A549 (cell line): ENCODE data around the gene PLEKHA3.

Experiments
- CTCF ChIP-seq: fragments of >200 bp; sonication (Bioruptor Twin); formaldehyde crosslinking; IDR thresholded peaks from 3 replicates; pipeline ENCODE4 v1.5.1; 2016
- E2F6 ChIP-seq: IDR thresholded peaks from 2 replicates; pipeline ENCODE4 v1.6.1; 2012; ENCODE audit warnings: low read depth, borderline replicate concordance
- POLR2A ChIP-seq: IDR thresholded peaks from 2 replicates; pipeline ENCODE4 v1.6.1; 2012; ENCODE audit warnings: mild to moderate bottlenecking, low read length
- POLR2AphosphoS2 ChIP-seq: conservative IDR thresholded peaks from 2 replicates; pipeline ENCODE4 v1.6.1; 2012; ENCODE audit warnings: low read length, improper control_type of control experiment, inconsistent platforms
- RAD21 ChIP-seq, 2 experiments: fragments of >200 bp in 1 of 2; sonication (Bioruptor Twin) in 1 of 2; formaldehyde crosslinking in 1 of 2; IDR thresholded peaks in 1 of 2; conservative IDR thresholded peaks in 1 of 2; 2 replicates in 1 of 2; 3 replicates in 1 of 2; pipeline ENCODE4 v1.6.1; 2012 to 2018; ENCODE audit warnings: inconsistent platforms in 1 of 2
- RARB ChIP-seq: fragments of 250-450 bp; sonication (Bioruptor Pico); IDR thresholded peaks from 2 replicates; pipeline ENCODE4 v1.8.0; 2021; ENCODE audit warnings: mild to moderate bottlenecking, moderate library complexity
- RFX5 ChIP-seq: fragments of 450-650 bp; IDR thresholded peaks from 2 replicates; pipeline ENCODE4 v1.7.1; 2014; ENCODE audit warnings: antibody characterized with exemption, mild to moderate bottlenecking, moderate library complexity

GRCh38 chr2:178506524-178506923 lies 26.3 kb downstream of the PLEKHA3 start:
- TF ChIP-seq RAD21 (conservative IDR thresholded peaks at IDR 0.05 in 1 of 2, IDR thresholded peaks at IDR 0.05 in 1 of 2) (no peak), POLR2A (no peak), RFX5 (no peak), POLR2AphosphoS2 (no peak), CTCF (no peak), RARB (CRISPR knock-in tag) (no peak), E2F6 (no peak)
